ENCODE measurements around the gene TRIM2.

Gene TRIM2

DNA sequence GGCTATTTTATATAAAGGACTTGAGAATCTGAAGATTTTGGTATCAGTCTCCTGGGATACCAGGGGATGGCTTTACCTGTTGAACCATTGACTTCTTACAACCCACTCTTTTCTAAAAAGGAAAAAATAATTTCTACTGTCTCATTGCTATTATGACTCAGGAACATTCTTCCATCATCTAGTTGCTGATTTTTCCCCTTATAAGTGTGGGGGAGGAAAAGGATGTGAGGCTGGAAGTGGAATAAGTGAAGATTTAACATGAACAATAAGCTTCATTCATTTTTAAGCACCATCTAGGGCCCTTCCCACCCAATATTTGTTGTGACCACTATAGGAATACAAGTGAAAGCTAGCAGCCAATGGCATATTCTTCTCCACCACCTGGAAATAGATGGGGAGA lies 129.6 kb downstream of the TRIM2 start:
- DNase-seq (ENCODE audit: low read depth in 2 of 2) = no peak

DNA sequence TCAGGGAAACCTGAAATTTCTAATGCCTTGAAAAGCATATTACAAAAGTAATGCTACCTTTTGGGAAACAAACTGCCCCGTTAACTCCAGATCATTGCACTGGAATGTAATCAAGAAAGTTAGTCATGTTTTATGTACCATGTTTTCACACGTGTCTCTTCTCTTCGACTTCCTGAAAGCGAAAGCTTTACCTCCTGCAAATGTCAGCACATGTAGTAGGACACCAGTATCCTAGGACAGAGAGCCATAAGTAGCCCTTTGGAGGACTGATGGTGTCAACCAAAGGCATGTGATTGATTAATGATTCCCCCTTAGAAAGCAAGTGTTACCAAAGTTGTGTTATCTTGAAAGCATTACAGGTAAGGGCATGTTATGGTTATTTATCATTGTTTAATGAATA lies 131.4 kb downstream of the TRIM2 start:
- no peak for DNase-seq (ENCODE audit: low read depth in 2 of 2)

DNA sequence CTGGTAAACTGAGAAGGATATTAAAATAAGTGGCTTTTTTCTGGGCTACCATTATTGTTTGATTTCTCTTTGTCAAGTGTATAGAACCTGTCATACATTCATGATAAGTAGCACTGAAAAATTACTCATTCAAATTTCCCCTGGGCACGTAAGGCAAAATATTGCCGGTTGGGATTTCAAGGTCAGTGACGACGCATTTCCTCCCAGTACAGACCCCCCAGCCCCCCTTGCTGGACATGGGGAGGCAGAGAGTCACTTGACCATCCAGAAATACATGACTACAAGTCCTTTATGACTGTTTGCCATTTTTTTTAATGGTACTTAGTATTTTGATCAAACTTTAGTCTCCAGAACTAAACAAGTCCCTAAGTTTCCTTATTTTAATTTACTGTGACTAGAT lies 133.4 kb downstream of the TRIM2 start:
- DNase-seq (ENCODE audit: low read depth in 2 of 2) = no peak

DNA sequence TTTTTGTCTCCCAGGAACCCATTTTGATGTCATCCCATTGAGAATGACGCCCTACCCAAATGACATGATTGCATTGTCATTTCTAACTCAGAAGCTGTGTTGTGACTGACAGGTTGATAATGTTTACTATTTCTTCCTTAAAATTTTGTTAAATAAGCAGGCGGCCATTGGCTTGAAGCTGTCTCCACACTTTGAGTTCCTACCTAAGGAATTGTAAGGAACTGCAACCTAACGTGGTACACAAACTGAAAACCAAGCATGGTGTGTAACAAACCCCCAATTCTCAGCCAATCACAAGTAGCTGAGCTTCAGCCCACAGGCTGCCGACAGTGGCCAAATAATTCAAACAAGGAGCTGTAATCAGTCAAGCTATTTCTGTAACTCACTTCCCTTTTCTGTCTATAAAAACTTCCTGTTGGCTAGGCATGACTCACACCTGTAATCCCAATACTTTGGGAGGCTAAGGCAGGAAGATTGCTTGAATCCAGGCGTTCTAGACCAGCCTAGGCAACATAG lies 137.4 kb downstream of the TRIM2 start:
- no peak for DNase-seq (ENCODE audit: low read depth in 2 of 2)

DNA sequence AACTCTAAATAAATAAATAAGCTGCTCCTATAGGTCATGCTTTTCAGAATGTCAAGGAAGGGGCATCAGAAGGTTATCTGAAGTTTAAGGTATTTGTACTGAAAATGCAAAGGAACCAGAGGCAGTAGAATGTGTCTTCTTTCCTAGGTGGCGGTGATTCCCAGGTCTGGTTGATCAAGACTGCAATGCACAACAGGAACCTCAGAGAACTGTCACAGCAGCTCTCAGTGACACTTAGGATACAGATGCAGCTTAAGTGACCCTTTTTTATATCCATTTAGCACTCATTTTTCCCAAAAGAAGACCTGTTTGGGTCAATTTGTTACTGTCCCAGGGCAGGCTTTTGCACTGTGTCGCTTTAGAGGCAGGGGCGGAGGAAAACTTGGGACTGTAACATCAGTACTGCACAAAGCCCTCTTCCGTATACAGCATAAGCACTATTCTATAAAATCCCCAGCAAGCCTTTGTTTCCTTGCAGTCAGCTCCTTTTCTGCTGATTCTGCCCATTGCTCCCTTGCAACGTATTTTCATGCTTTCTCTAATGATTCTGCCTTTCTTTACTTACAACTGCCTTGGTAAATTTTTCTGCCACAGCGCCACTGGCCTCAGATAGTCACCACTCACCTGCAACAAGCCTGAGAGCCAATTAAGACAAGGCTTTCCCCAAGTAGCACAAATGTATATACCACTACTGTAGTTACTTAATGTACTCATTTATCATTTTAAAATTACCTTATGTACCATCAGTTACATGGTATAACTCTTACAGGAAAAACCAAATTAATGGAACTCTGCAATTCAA lies 138.7 kb downstream of the TRIM2 start:
- DNase-seq (ENCODE audit: low read depth in 2 of 2) = no peak

DNA sequence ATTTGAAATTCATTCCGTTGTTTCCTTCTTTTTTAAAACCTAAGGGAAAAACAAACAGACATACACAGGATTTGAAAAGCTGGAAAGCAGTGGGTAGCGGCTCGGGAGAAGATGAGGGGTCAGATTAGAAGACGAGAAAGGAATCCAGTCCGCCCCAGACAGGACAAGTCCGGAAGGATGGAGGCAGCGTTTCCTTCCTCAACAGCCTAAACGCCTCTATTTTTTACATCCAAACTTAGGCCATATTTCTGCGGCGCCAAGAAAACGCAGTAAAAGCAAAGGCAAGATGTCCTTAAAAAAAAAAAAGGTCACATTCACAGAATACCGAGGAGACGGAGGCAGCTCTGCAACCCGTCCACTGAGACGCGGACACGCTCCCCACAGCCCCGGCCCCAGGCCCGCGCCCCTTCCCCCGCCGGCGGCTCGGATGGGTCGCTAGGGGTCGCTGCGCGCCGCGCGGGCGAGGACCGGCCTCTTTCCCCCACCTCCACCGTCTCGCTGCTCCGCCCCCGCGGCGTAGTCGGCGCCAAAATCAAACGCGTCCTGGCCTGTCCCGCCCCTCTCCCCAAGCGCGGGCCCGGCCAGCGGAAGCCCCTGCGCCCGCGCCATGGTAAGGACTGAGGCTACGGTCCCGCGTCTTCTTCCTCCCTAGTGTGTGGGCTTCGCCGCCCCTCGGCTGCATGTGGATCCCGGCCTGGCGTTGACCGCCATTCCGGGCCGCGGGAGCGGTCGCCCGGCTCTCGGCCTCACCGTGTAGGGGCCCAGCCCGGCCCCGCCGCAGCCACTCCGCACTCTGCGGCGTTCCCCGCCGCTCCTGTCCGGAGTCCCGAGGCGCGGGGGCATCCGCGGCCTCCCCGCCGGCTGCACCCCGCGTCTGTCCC lies 140.1 kb downstream of the TRIM2 start, which contains the start of gene MND1:
Gene MND1, plus strand, starts transcription at position 558 of the 881 bp plus-strand sequence. Its CDS starts 50 bp downstream, at position 608.
- peak; percentile 85 to 86 for DNase-seq (ENCODE audit: low read depth in 2 of 2)

DNA sequence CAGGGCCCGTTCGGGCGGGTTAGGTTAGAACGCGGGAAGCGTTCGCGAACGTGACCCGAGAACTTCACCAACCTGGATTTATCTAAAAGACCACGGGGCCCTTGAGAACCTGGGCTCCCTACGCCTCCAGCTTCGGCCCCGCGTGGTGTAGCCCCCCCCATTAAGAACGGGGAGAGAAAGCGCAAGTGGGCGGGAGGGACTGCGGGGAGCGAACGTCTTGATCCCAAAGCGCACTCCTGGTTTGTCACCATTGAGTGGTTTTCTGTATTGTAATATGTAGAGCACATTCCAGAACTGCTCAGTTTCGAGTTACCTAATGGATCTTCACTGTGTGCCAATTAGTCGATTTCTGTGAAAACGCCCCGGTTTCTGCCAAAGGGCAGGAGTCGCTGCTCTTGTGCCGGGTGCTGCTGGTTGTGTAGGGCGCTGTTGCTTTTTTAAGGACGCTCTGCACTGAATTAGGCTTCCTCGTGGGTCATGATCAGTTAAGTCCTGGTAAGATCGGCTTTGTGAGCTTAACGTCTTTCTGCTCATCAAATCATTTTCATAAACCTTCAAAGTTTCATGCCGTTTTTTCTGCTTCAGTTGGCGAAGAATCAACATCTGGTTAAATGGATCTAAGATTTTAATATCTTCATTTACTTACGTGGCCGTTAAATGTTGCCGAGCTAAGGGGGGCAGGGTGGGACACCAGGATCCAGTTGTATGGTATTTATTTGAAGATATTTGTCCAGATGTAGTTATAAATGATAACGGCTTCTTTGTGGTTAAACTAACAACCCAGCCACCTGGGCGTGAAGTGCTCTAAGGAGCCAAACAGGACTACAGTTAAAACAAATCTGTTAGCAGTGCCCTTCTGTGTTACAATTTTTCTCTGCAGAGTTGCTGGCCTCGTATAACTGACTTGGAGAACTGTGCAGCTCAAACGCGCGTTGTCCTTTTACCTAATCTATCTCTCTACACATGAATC lies 141.1 kb downstream of the TRIM2 start:
- peak; percentile 14 to 33 for DNase-seq (ENCODE audit: low read depth in 2 of 2)

DNA sequence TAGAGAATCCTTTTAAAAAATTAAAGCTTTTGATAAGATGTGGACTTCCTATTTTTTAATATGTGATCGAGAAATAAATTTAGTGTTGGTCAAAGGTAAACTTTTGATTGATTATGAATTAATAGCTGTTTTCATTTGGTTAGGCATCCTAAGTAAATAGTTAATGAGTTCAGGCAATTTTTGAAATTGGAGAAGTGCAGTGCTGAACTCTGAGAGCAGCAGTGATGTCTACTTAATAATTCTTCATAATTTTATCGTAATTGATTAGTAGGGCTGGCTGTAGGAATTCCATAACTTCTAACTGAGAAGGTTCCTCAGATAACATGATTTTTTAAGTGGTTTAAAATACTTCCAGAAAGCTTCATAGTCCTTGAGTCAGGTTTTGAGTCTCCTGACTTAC lies 141.8 kb downstream of the TRIM2 start:
- DNase-seq (ENCODE audit: low read depth in 2 of 2) = no peak

DNA sequence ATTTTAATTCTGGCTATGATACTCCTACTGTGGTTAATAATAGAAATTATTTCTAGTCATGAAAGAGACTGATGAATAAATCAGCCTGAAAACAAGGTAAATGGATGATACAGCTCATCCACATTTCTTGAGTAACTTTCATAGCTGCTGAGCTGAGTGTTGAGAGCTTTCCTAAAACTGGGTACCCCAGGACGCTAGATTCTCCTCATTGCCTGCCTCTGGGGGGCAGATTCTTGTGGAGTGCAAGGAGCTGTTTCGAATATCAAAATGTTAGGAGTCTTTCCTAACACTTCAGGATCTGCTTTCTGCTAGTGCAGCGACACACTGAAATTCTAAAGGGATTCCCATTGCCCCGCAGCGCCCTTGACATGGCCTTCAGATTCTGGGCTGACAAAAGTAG lies 142.3 kb downstream of the TRIM2 start:
- DNase-seq (ENCODE audit: low read depth in 2 of 2) = no peak

DNA sequence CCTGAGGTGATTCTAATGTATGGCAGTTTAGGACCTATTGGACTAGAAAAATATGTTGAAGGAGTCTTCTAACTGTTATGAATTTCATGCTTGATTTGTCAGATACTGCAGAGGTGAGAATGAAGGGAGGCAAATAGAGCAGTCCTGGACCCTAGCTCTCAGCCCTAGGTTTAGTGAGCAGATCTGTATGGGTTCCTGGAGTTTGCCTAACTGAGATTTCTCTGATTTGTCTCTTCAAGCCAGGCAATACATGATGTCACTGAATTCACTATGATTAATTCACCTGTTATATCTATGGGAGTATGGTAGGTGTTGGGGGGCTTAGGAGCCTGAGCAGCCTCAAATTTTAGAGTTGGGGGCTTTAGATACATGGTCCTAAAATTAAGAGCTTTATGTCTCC lies 142.9 kb downstream of the TRIM2 start:
- DNase-seq (ENCODE audit: low read depth in 2 of 2) = no peak

DNA sequence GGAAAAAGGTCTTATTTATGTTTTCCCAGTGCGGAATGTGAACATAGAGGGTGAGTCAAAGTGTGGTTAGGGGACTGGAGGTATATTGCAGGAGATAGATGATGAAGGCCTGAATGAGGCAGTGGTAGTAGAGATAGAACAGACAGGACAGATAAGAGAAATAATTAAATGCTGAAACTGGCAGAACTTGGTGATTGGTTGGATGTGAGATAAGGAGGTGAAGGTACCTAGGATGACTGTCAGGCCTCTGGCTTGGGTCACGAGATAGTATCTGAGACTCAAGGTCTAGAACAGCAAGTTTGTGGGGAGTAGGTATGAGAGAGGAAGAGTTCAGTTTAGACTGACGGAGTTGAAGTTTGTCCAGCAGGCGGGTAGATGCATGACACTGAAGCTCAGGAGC lies 143.8 kb downstream of the TRIM2 start:
- no peak for DNase-seq (ENCODE audit: low read depth in 2 of 2)

DNA sequence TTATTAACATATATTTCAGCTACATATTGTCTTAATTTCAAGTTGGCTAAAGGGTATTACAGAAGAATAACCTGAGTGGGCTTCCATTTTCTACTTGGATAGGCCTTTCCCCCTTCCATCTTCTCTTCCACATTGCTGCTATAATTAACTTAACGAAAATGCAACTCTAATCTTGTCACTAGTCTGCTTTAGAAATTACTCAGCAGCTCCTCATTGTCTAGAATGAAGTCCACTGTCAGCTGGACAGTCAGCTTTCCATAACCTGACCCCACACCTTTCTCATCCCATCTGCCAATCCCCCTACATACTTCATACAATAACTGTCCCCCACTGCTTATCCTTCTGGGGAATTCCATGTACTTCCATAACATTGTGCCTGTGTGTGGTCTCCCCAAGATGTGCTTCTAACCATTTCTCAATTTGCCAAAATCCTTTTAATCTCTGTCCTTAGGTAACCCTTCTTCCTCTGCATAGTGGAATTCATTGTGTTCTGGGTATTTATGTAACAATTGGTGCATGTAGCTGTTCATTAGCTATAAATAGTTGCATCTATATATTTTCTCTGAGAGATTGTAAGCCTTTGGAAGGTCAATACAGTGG lies 145.1 kb downstream of the TRIM2 start:
- no peak for DNase-seq (ENCODE audit: low read depth in 2 of 2)

DNA sequence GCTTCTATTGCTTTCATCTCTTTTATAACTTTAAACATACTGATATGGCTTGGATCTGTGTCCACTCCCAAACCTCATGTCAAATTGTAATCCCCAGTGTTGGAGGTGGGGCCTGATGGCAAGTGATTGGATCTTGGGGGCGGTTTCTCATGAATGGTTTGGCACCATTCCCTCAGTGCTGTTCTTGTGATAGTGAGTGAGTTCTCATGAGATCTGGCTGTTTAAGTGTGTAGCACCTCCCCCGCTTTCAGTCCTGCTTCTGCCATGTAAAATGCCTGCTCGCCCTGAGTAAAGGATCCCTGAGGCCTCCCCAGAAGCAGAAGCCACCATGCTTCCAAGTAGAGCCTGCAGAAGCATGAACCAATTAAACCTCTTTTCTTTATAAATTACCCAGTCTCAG lies 157.9 kb downstream of the TRIM2 start:
- no peak for DNase-seq (ENCODE audit: low read depth in 2 of 2)

DNA sequence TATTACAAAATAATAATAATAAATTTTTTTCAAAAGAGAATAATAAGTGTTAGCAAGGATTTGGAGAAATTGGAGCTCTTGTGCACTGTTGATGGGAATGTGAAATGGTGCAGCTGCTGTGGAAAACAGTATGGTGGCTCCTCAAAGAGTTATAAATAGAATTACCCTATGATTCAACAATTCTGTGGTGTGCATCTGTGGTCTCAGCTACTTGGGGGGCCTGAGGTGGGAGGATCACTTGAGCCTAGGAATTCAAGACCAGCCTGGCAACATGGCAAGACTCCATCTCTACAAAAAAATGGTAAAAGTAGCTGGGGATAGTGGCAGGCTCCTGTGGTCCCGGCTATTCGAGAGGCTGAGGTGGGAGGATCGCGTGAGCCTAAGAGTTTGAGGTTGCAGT lies 159.8 kb downstream of the TRIM2 start:
- DNase-seq (ENCODE audit: low read depth in 2 of 2) = no peak

DNA sequence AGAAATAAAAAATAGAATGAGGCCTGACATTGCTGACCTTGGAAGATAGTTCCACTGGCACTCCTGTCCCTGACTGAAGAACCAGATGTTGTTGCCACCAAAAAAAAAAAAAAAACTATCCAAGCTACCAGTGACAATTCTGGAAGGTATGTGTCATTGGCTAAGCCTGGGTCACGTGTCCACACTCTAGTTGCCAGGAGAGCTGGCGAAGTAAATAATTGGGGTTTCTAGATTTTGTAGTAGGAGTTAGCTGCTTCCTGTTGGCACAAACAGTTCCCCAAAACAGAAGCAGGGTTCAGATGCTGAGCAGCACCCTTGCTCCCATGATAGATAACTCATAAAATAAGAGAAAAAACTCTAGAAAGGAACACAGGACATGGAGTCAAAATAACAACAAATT lies 160.8 kb downstream of the TRIM2 start:
- DNase-seq (ENCODE audit: low read depth in 2 of 2) = no peak

DNA sequence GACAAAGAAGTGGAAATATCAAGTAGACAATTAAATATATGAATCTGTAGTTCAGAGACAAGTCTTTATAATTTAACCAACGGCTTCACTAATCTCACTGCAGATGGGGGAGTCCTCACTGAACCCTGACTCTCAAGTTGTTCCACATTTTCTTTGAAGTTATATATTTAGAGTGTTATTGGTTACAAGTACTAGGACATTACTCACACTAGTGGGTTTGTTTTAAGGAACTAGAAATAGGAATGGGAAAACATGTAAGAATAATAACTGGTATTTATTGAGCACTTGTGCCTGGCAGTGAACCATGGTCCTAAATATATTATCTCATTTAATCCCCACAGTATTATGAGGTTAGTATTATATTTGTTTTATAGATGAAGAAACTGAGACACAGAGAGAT lies 162.2 kb downstream of the TRIM2 start:
- DNase-seq (ENCODE audit: low read depth in 2 of 2) = no peak

DNA sequence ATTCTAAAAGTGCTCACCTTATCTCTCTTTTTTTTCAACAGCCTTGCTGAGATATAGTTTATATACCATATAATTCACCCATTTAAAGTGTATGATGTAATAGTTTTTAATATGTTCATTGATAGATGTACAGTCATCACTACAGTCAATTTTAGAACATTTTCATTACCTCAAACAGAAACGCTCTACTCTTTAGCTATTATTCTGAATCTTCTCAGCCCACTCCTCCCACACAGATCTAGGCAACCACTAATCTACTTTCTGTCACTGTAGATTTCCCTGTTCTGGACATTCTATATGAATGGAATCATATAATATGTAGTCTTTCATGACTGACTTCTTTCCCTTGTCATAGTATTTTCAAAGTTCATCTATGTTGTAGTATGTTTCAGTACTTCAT lies 162.8 kb downstream of the TRIM2 start:
- no peak for DNase-seq (ENCODE audit: low read depth in 2 of 2)

DNA sequence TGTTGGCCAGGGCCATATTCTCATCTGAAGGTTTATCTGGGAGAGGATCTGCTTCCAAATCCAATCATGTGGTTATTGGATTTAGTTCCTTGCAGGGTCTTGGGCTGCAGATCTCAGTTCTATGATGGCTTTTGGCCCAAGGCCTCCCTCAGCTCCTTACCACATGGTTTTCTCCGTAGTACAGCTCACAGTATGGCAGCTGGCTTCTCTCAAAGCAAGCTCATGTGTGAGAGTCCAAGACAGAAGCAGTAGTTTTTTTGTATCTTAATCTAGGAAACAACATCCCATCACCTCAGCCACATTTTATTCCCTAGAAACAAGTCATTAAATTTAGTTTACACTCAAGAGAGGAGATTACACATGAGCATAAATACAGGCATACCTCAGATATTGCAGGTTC lies 164.8 kb downstream of the TRIM2 start:
- DNase-seq (ENCODE audit: low read depth in 2 of 2) = no peak

DNA sequence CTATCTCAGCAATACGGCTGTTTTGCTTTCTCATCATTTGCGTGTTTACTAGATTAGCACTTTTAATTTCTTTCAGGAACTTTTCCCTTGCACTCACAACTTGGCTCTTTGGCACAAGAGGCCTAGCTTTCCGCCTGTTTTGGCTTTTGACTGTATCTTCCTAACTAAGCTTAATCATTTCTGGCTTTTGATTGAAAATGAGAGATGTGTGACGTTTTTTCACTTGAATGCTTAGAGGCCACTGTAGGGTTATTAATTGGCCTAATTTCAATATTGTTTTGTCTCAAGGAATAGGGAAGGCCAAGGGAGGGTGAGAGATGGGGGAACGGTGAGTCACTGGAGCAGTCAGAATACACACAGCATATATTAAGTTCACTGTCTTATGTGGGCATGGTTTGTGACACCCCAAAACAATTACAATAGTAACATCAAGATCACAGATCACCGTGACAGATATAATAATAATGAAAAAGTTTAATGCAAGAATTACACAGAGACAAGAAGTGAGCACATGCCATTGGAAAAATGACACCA lies 167.5 kb downstream of the TRIM2 start:
- no peak for DNase-seq (ENCODE audit: low read depth in 2 of 2)

DNA sequence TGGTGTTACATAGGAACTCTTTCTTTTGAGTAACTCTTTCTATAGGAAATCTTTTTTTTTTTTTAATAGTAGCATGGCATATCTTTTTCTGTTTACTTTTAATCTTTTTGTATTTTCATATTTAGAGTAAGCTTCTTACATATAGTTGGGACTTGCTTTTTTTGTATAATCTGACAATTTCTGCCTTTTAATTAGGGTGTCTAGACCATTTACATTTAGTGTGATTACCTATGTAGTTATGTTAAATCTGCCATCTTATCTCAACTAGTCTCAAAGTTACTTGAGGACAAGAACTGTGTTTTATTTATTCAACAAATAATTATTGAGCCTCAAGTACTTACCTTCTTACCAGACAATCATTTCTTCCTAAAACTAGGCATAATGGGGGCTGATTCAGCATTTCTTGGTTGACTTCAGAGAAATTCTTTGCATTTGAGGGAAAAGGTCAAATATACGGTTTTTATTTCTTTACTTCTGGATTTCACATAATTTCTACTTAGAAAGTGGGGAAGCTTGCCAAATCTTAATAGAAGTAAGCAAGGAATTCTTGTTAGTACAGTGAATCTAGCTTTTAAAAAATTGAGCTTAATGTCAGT lies 168.8 kb downstream of the TRIM2 start:
- DNase-seq (ENCODE audit: low read depth in 2 of 2) = no peak

All from stimulated activated CD8-positive, alpha-beta memory T cell treated with anti-CD3 and anti-CD28 coated beads, Interleukin-15, amount 100 ng/mL, for 48 hours (primary cell).